Lung (tissue), 12 donors: ENCODE measurements around the gene DRAM1. TPM values are rescaled to one million over a fixed set of nuclear protein-coding genes. Genes with fewer than 3 reads are reported as not detected.

Source experiments
- ATAC-seq: fragments of 200-7000 bp; cut with Tn5 transposase; one replicate; pipeline ENCODE4 v1.9.1; 2020; ENCODE audit warnings: moderate number of reproducible peaks; ENCODE audit not compliant: insufficient read depth, low FRiP score
- DNase-seq, 3 donors: peaks; one replicate each; pipeline ENCODE4 v3.0.0-alpha.2; 2013 to 2017
- H3K27ac ChIP-seq, 2 donors: one replicate each; pipeline ENCODE4 v1.5.1; 2013; ENCODE audit warnings: mild to moderate bottlenecking in 2 of 2, moderate library complexity in 2 of 2, control low read depth in 1 of 2, inconsistent platforms in 1 of 2, low read depth in 1 of 2, low read length in 1 of 2
- H3K27me3 ChIP-seq, 3 donors: one replicate each; pipeline ENCODE4 v1.5.1; 2013; ENCODE audit warnings: low read length in 2 of 3; ENCODE audit not compliant: control insufficient read depth in 3 of 3, insufficient read depth in 3 of 3
- H3K36me3 ChIP-seq, 4 donors: one replicate each; pipeline ENCODE4 v1.5.1; 2013; ENCODE audit warnings: low read length in 4 of 4, mild to moderate bottlenecking in 1 of 4, moderate library complexity in 1 of 4; ENCODE audit not compliant: control insufficient read depth in 4 of 4, insufficient read depth in 4 of 4
- H3K4me1 ChIP-seq, 5 donors: one replicate each; pipeline ENCODE4 v1.5.1; 2013; ENCODE audit warnings: low read length in 5 of 5, mild to moderate bottlenecking in 2 of 5, moderate library complexity in 1 of 5; ENCODE audit not compliant: control insufficient read depth in 5 of 5, insufficient read depth in 5 of 5
- H3K4me3 ChIP-seq: one replicate; pipeline ENCODE4 v1.5.1; 2013; ENCODE audit warnings: mild to moderate bottlenecking, control low read depth, moderate library complexity
- H3K9ac ChIP-seq, 2 donors: one replicate each; pipeline ENCODE4 v1.5.1; 2013; ENCODE audit warnings: low read length in 2 of 2, control low read depth in 1 of 2; ENCODE audit not compliant: insufficient read depth in 1 of 2
- H3K9me3 ChIP-seq, 4 donors: one replicate each; pipeline ENCODE4 v1.5.1; 2013; ENCODE audit warnings: low read length in 3 of 4, mild to moderate bottlenecking in 1 of 4, moderate library complexity in 1 of 4; ENCODE audit not compliant: control insufficient read depth in 4 of 4, insufficient read depth in 3 of 4
- CTCF ChIP-seq: IDR thresholded peaks from 2 replicates; pipeline ENCODE4 v1.5.1; 2012; ENCODE audit warnings: mild to moderate bottlenecking; ENCODE audit errors: control extremely low read depth, extremely low read depth
- WGBS, 2 donors: extraction: QIAGEN DNeasy Blood & Tissue Kit; methylation state at CpG; one replicate each; pipeline ENCODE4 v1.1.7; 2013; 5-methylcytosine and 5-hydroxymethylcytosine counted together
- polyA plus RNA-seq, 2 donors: library from polyadenylated mRNA; stranded (reverse); fragments of 200-250 nt; gene quantifications; one replicate each; pipeline ENCODE4 v1.2.1, GENCODE V29; 2013
- total RNA-seq, 2 donors: library from RNA; depleted of rRNA in 1 of 2; stranded (reverse); fragments of >200 nt in 1 of 2; gene quantifications; one replicate each; pipeline ENCODE4 v1.2.1, GENCODE V29; 2014 to 2021
- donor health status: control.
- donor health status: control.
- donor health status: Bipolar disorder and iron deficiency.
- donor health status: healthy.
- donor health status: DM: yes; HTN: yes; CAD: no.

Gene DRAM1
- total and polyA plus RNA-seq, 4 donors, result 64.5 to 95.2 (median 74.7) TPM

- WGBS, 2 donors, result 64 to 85% methylated on average over 3 of the region's 3 CpGs
- no peak overlapping the region for H3K9ac ChIP-seq
- peaks cover 0 to 8% (median 0%) of the 10 kb centered on the region in 4 donors for H3K36me3 ChIP-seq
- H3K4me1 ChIP-seq, result peaks cover 0 to 4% (median 0%) of the 10 kb centered on the region in 5 donors
- H3K4me3 ChIP-seq, result no peak overlapping the region
- no peak for TF ChIP-seq CTCF
- H3K27me3 ChIP-seq, result no peaks in the 10 kb centered on the region
- ATAC-seq, result no peak
- H3K9me3 ChIP-seq, result no peaks in the 10 kb centered on the region
- no peak overlapping the region for H3K27ac ChIP-seq
- no peak for DNase-seq
Observed at GRCh38 chr12:101919447-101919846, 42.1 kb downstream of the DRAM1 start.

- peaks cover 0 to 8% (median 0%) of the 10 kb centered on the region in 4 donors for H3K36me3 ChIP-seq
- H3K9ac ChIP-seq, result no peak overlapping the region
- DNase-seq (no peak), ATAC-seq (no peak)
- no peak for TF ChIP-seq CTCF
- H3K4me3 ChIP-seq, result no peak overlapping the region
- 90 to 91% methylated on average over 2 of the region's 2 CpGs for WGBS, 2 donors
- peaks cover 0 to 4% (median 0%) of the 10 kb centered on the region in 5 donors for H3K4me1 ChIP-seq
- no peaks in the 10 kb centered on the region for H3K9me3 ChIP-seq
- no peak overlapping the region for H3K27ac ChIP-seq
- H3K27me3 ChIP-seq, result no peaks in the 10 kb centered on the region
Observed at GRCh38 chr12:101920906-101921305, 43.5 kb downstream of the DRAM1 start.

GRCh38 chr12:101923045-101923718, 45.8 kb downstream of the DRAM1 start:
- WGBS, 2 donors, result 95 to 97% methylated on average over 8 of the region's 8 CpGs
- TF ChIP-seq CTCF, result no peak
- DNase-seq (no peak), ATAC-seq (no peak)
- Histone ChIP-seq H3K27me3 (no peaks in the 10 kb centered on the region), H3K36me3 (peaks cover 0 to 5% (median 0%) of the 10 kb centered on the region in 4 donors), H3K9me3 (no peaks in the 10 kb centered on the region), H3K4me3 (no peak overlapping the region), H3K27ac (no peak overlapping the region), H3K9ac (no peak overlapping the region), H3K4me1 (peaks cover 0 to 4% (median 0%) of the 10 kb centered on the region in 5 donors)

GRCh38 chr12:101924618-101925017, 47.2 kb downstream of the DRAM1 start:
- Histone ChIP-seq H3K36me3 (peaks cover 0 to 5% (median 0%) of the 10 kb centered on the region in 4 donors), H3K27ac (no peak overlapping the region), H3K9me3 (no peaks in the 10 kb centered on the region), H3K4me1 (no peaks in the 10 kb centered on the region), H3K4me3 (no peak overlapping the region), H3K27me3 (no peaks in the 10 kb centered on the region), H3K9ac (no peak overlapping the region)
- TF ChIP-seq CTCF, result no peak
- WGBS, 2 donors, result 91 to 92% methylated on average over 3 of the region's 3 CpGs
- DNase-seq (no peak), ATAC-seq (no peak)
